Measurements from ENCODE around the gene DIP2C.

DNA sequence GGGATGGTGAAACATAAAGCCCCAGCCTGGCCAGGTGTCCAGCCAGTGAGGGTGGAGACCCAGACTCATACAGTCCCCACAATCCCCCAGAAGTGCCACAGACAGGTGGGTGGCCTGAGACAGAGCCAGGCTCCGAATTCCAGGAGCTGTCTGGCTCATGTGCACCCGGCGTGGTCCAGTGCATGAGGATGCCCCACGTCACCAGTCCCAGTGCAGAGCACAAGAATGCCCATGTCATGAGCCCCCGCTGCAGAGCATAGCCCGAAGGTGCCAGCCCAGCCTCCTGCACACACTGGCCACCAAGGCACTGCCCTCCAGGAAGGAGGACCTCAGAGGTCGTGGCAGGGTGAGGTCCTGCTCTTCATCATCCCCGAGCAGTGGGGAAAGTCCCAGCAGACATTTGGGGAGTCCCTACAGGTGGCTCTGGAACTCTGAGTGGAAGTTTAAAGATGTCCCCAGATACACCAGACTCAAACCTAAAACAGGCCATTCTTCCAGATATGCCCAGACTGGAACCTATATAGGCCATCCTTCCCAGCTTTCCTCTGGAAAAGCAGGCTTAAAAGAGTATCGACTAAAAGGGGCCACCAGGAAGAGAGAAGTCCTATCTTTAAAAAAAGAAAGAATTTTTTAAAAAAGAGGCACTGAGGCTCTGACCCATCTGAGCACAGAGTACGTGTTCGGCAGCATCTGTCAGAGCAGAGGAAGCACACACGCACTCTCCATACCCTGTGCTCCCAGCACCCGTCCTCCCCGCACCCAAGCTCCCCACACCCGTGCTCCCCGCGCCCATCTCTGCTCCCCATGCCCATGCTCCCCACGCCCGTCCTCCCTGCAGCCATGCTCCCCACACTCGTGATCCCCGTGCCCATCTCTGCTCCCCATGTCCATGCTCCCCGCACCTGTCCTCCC, 11.5 kb downstream of the DIP2C start:
- TF ChIP-seq, protein P1, sequence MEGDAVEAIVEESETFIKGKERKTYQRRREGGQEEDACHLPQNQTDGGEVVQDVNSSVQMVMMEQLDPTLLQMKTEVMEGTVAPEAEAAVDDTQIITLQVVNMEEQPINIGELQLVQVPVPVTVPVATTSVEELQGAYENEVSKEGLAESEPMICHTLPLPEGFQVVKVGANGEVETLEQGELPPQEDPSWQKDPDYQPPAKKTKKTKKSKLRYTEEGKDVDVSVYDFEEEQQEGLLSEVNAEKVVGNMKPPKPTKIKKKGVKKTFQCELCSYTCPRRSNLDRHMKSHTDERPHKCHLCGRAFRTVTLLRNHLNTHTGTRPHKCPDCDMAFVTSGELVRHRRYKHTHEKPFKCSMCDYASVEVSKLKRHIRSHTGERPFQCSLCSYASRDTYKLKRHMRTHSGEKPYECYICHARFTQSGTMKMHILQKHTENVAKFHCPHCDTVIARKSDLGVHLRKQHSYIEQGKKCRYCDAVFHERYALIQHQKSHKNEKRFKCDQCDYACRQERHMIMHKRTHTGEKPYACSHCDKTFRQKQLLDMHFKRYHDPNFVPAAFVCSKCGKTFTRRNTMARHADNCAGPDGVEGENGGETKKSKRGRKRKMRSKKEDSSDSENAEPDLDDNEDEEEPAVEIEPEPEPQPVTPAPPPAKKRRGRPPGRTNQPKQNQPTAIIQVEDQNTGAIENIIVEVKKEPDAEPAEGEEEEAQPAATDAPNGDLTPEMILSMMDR (IDR thresholded peaks at IDR 0.05), result no peak
- TF ChIP-seq POLR2A (IDR thresholded peaks at IDR 0.05), result no peak
